CD4-positive, alpha-beta memory T cell (primary cell): ENCODE data around the gene HS1BP3. TPM values are rescaled to one million over a fixed set of nuclear protein-coding genes. Genes with fewer than 3 reads are reported as not detected.

Experiments
- CTCF ChIA-PET: fragments of 350-600 bp; sonication (Branson Sonifier 250); formaldehyde crosslinking; loops from one replicate; lab custom pipeline; 2021; ENCODE audit warnings: inconsistent platforms; ENCODE audit not compliant: partially characterized antibody; lab: Charles Lee
- POLR2A ChIA-PET: fragments of 350-600 bp; sonication (Branson Sonifier 250); formaldehyde crosslinking; loops from one replicate; lab custom pipeline; 2021; ENCODE audit not compliant: partially characterized antibody; lab: Charles Lee
- DNase-seq, 5 donors: peaks; one replicate each; pipeline versions ENCODE4 v3.0.0 to v3.0.0-alpha.2; 2020 to 2022; ENCODE audit warnings: mixed read lengths in 1 of 5
- H3K27ac ChIP-seq: one replicate; pipeline ENCODE4 v1.7.0; 2013; ENCODE audit warnings: low read depth, low read length
- H3K27me3 ChIP-seq: 2 replicates; pipeline ENCODE4 v1.7.0; 2013; ENCODE audit warnings: mild to moderate bottlenecking, low read length, moderate library complexity; ENCODE audit not compliant: insufficient read depth
- H3K36me3 ChIP-seq: 2 replicates; pipeline ENCODE4 v1.7.0; 2013; ENCODE audit warnings: mild to moderate bottlenecking, low read length, moderate library complexity; ENCODE audit not compliant: insufficient read depth
- H3K4me1 ChIP-seq: 2 replicates; pipeline ENCODE4 v1.7.0; 2013; ENCODE audit warnings: mild to moderate bottlenecking, low read length, moderate library complexity; ENCODE audit not compliant: insufficient read depth
- H3K4me3 ChIP-seq, 2 donors: one replicate each; pipeline ENCODE4 v1.7.0; 2013; ENCODE audit warnings: low read length in 2 of 2, mild to moderate bottlenecking in 1 of 2
- H3K9me3 ChIP-seq, 2 donors: one replicate each; pipeline ENCODE4 v1.7.0; 2013; ENCODE audit warnings: low read length in 2 of 2, control low read depth in 1 of 2; ENCODE audit not compliant: control insufficient read depth in 1 of 2
- H3K27ac Mint-ChIP-seq, 7 donors: one replicate each; pipeline ENCODE4 v1.8.0; 2020 to 2021; ENCODE audit warnings: mixed read lengths in 7 of 7, mild to moderate bottlenecking in 6 of 7, inconsistent platforms in 3 of 7, moderate library complexity in 3 of 7
- H3K27me3 Mint-ChIP-seq, 2 donors: one replicate each; pipeline ENCODE4 v1.8.0; 2020 to 2021; ENCODE audit warnings: mixed read lengths in 2 of 2
- H3K36me3 Mint-ChIP-seq, 2 donors: one replicate each; pipeline ENCODE4 v1.8.0; 2020 to 2021; ENCODE audit warnings: mixed read lengths in 2 of 2, inconsistent platforms in 1 of 2, mild to moderate bottlenecking in 1 of 2
- H3K4me1 Mint-ChIP-seq, 4 donors: one replicate each; pipeline ENCODE4 v1.8.0; 2020 to 2021; ENCODE audit warnings: mixed read lengths in 4 of 4, mild to moderate bottlenecking in 1 of 4
- H3K4me3 Mint-ChIP-seq, 8 donors: one replicate each; pipeline ENCODE4 v1.8.0; 2020 to 2021; ENCODE audit warnings: mixed read lengths in 8 of 8, mild to moderate bottlenecking in 7 of 8, moderate library complexity in 6 of 8, inconsistent platforms in 3 of 8
- H3K9me3 Mint-ChIP-seq, 8 donors: one replicate each; pipeline ENCODE4 v1.8.0; 2020 to 2021; ENCODE audit warnings: mixed read lengths in 8 of 8, mild to moderate bottlenecking in 5 of 8, inconsistent platforms in 3 of 8, moderate library complexity in 1 of 8
- intact Hi-C: fragments of 100-400 bp; cut with micrococcal nuclease; formaldehyde crosslinking; loops from one replicate; pipeline ENCODE4 v1.15.1; 2023
- polyA plus RNA-seq, 2 donors: library from polyadenylated mRNA; unstranded; fragments of 300-500 nt; fragmentation: Illumina TruSeq; gene quantifications; one replicate each; pipeline ENCODE4 v1.2.3, GENCODE V29; 2021
- total RNA-seq, 2 experiments: library from RNA; stranded (reverse); gene quantifications; one replicate each; pipeline ENCODE4 v1.2.3, GENCODE V29; 2021

The HS1BP3 gene
- total and polyA plus RNA-seq, 4 experiments from 2014 or later: 16.7 to 20.1 (median 18.8) TPM

- H3K36me3 Mint-ChIP-seq: peaks cover 20 to 30% of the 10 kb centered on the region in 2 donors
- H3K36me3 ChIP-seq: no peaks in the 10 kb centered on the region
- no peak overlapping the region for H3K27ac ChIP-seq
- no peaks in the 10 kb centered on the region for H3K4me1 ChIP-seq
- peaks cover 0 to 5% of the 10 kb centered on the region in 2 donors for H3K27me3 Mint-ChIP-seq
- no peak overlapping the region for H3K4me3 Mint-ChIP-seq
- no peaks in the 10 kb centered on the region for H3K27me3 ChIP-seq
- intact Hi-C loops: no loop called here
- H3K9me3 ChIP-seq: no peaks in the 10 kb centered on the region
- no peak overlapping the region for H3K4me3 ChIP-seq
- ChIA-PET POLR2A (interaction anchor here (1.6 kb wide), 1 partner anchor 28 kb away, joined by 5 read pairs; the partner anchor contains the start of gene HS1BP3), CTCF (interaction anchor here (11.2 kb wide), 1 partner anchor 17 kb away, joined by 73 read pairs; no protein-coding TSS in a partner anchor)
- no peaks in the 10 kb centered on the region for H3K9me3 Mint-ChIP-seq
- no peak overlapping the region for H3K27ac Mint-ChIP-seq
- DNase-seq: no peak
- H3K4me1 Mint-ChIP-seq: peaks cover 3 to 16% (median 9%) of the 10 kb centered on the region in 4 donors
Measured at GRCh38 chr2:20678780-20679179, 27.9 kb upstream of the HS1BP3 start.

GRCh38 chr2:20678086-20678395 is 27.1 kb upstream of the HS1BP3 start:
- peak overlapping the region in 2 of 7 donors; percentile 10 to 85 for H3K27ac Mint-ChIP-seq
- no peak overlapping the region for H3K4me3 Mint-ChIP-seq
- no peak overlapping the region for H3K4me3 ChIP-seq
- H3K27me3 Mint-ChIP-seq: peaks cover 2 to 8% of the 10 kb centered on the region in 2 donors
- intact Hi-C loops: no loop called here
- H3K27ac ChIP-seq: no peak overlapping the region
- CTCF ChIA-PET: interaction anchor here (11.2 kb wide), 1 partner anchor 17 kb away, joined by 73 read pairs; no protein-coding TSS in a partner anchor
- H3K9me3 ChIP-seq: no peaks in the 10 kb centered on the region
- H3K36me3 Mint-ChIP-seq: peaks cover 14 to 23% of the 10 kb centered on the region in 2 donors
- peaks cover 3 to 9% (median 6%) of the 10 kb centered on the region in 4 donors for H3K4me1 Mint-ChIP-seq
- H3K4me1 ChIP-seq: no peaks in the 10 kb centered on the region
- peaks cover under 1% of the 10 kb centered on the region for H3K27me3 ChIP-seq
- no peaks in the 10 kb centered on the region for H3K36me3 ChIP-seq
- POLR2A ChIA-PET: interaction anchor here (1.6 kb wide), 1 partner anchor 27 kb away, joined by 5 read pairs; the partner anchor contains the start of gene HS1BP3
- no peaks in the 10 kb centered on the region for H3K9me3 Mint-ChIP-seq
- DNase-seq: no peak

DNA sequence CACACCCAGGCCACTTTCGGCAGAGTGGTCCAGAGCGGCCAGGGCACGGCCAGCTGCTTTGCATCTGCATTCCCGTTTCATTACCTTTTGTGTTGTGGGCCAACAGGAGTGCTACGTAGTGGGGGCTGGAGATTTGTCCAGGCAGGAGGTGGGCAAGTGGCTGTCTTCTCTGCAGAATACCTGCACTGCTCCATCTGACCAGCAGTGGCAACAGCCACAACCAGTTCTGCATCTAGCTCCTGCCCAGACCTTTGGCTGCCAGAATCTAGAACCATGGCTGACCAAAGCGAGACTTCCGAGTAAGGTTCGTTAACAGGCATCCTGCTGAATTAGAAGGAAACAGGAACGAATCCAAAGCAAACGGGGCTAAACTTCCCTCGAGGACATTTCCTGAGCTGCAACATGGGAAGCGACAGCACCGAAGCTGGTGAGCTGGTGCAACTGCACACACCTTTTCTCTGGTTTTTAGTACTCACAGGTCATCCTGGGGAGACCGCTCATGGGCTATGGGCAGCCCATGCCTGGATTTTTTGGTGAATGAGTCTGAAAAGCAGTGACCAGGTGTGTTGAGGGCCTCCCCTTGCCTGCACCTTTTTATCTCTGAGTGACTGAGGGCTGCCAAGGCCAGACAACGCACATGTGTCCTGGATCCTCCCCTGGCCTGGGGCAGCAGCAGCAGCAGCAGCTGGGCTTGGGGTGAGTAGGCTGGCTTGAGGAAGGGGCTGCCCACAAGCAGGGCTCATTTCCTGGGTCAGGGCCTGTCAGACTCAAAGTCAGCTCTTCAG is 26.6 kb upstream of the HS1BP3 start:
- peaks cover 10 to 20% of the 10 kb centered on the region in 2 donors for H3K36me3 Mint-ChIP-seq
- no peak overlapping the region for H3K27ac ChIP-seq
- H3K4me1 ChIP-seq: no peaks in the 10 kb centered on the region

DNA sequence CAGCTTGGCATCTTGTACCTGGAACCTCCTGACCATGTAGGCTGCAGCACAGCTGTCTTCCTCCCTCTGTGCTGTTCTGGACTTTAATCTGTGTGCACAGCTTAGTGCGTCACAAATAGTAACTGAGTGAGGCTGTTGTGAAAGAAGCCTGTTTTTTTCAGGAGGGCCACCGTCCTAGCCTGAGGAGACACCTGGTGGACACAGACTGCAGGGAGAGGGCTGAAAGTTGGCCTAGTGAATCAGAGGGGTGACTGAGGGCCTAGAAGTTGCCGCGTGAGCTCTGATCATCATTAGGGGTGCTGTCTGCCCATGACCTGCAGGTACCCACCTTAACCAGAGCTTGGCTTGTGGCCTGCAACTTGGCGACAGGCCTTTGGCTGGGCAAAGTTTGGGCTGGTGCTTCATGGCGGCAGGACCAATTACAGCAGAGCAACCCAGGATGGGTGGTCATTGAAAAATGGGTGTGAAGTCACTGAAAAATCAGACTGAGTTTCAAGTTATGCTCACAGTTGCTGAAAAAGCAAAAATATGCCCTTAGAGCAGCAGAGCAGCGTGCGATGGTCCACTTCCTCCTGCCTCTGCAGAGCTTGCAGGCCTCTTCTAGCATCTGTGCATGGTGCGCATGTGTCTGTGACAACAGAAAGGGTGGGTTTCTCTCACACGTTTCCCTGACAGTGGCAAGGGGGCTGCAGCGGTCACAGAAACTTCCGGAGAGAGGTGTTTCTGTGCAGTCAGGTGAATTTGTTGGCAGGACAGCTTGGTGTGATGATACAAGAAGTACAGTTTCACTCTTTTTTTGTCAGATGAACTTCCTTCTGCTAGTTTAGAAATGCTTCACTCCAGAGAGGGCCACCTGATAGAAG is 25.7 kb upstream of the HS1BP3 start:
- Mint-ChIP-seq H3K4me1 (peaks cover 0 to 4% (median 0%) of the 10 kb centered on the region in 4 donors), H3K36me3 (peaks cover 2 to 13% of the 10 kb centered on the region in 2 donors), H3K27me3 (peaks cover 3 to 16% of the 10 kb centered on the region in 2 donors), H3K27ac (peak overlapping the region in 2 of 7 donors; percentile 24 to 80), H3K4me3 (no peak overlapping the region), H3K9me3 (peaks cover 0 to 2% (median 0%) of the 10 kb centered on the region in 8 donors)
- H3K36me3 ChIP-seq: no peaks in the 10 kb centered on the region
- H3K9me3 ChIP-seq: no peaks in the 10 kb centered on the region
- H3K4me3 ChIP-seq: no peak overlapping the region
- no peak overlapping the region for H3K27ac ChIP-seq
- H3K4me1 ChIP-seq: no peaks in the 10 kb centered on the region
- ChIA-PET POLR2A (interaction anchor here (1.1 to 1.6 kb wide), 3 partner anchors 10 to 26 kb away, joined by 3 to 5 read pairs (median 4); partner anchors contain the start of gene HS1BP3), CTCF (interaction anchor here (1.0 to 11.2 kb wide), 3 partner anchors 9 to 15 kb away, joined by 3 to 73 read pairs (median 3); partner anchors contain the start of gene GDF7)
- no peak for DNase-seq
- peaks cover 9% of the 10 kb centered on the region for H3K27me3 ChIP-seq
- intact Hi-C loops: no loop called here

More for the DNA sequence above, 26.6 kb upstream of the HS1BP3 start:
- intact Hi-C loops: no loop called here
- Mint-ChIP-seq H3K4me3 (no peak overlapping the region), H3K9me3 (no peaks in the 10 kb centered on the region), H3K27ac (peak overlapping the region in 4 of 7 donors; percentile 10 to 85 (median 42)), H3K4me1 (peaks cover 2 to 4% (median 4%) of the 10 kb centered on the region in 4 donors), H3K27me3 (peaks cover 2 to 12% of the 10 kb centered on the region in 2 donors)
- no peaks in the 10 kb centered on the region for H3K9me3 ChIP-seq
- CTCF ChIA-PET: interaction anchor here (1.3 to 11.2 kb wide), 2 partner anchors 8 to 16 kb away, joined by 3 to 73 read pairs; no protein-coding TSS in a partner anchor
- no peak for DNase-seq
- no peaks in the 10 kb centered on the region for H3K36me3 ChIP-seq
- H3K4me3 ChIP-seq: no peak overlapping the region
- POLR2A ChIA-PET: interaction anchor here (1.6 kb wide), 1 partner anchor 27 kb away, joined by 5 read pairs; the partner anchor contains the start of gene HS1BP3
- H3K27me3 ChIP-seq: peaks cover 6% of the 10 kb centered on the region

GRCh38 chr2:20675701-20676352 is 24.9 kb upstream of the HS1BP3 start:
- H3K4me1 ChIP-seq: no peaks in the 10 kb centered on the region
- peaks cover 0 to 2% (median 0%) of the 10 kb centered on the region in 8 donors for H3K9me3 Mint-ChIP-seq
- H3K4me1 Mint-ChIP-seq: peaks cover 0 to 7% (median 2%) of the 10 kb centered on the region in 4 donors
- DNase-seq: no peak
- H3K9me3 ChIP-seq: no peaks in the 10 kb centered on the region
- no peak overlapping the region for H3K4me3 Mint-ChIP-seq
- H3K27ac Mint-ChIP-seq: no peak overlapping the region
- H3K4me3 ChIP-seq: no peak overlapping the region
- no peak overlapping the region for H3K27ac ChIP-seq
- POLR2A ChIA-PET: interaction anchor here (1.1 to 1.2 kb wide), 2 partner anchors 10 to 24 kb away, joined by 3 to 4 read pairs; partner anchors contain the start of gene HS1BP3
- H3K36me3 Mint-ChIP-seq: peaks cover 1 to 6% of the 10 kb centered on the region in 2 donors
- intact Hi-C loops: no loop called here
- H3K27me3 ChIP-seq: peaks cover 12% of the 10 kb centered on the region
- CTCF ChIA-PET: interaction anchor here (1.0 to 11.2 kb wide), 3 partner anchors 9 to 285 kb away, joined by 3 to 73 read pairs (median 3); partner anchors contain the start of gene GDF7
- peaks cover 5 to 17% of the 10 kb centered on the region in 2 donors for H3K27me3 Mint-ChIP-seq
- H3K36me3 ChIP-seq: no peaks in the 10 kb centered on the region

GRCh38 chr2:20674974-20675679 is 24.2 kb upstream of the HS1BP3 start:
- H3K27me3 Mint-ChIP-seq: peaks cover 5 to 19% of the 10 kb centered on the region in 2 donors
- H3K4me1 Mint-ChIP-seq: peaks cover 0 to 7% (median 2%) of the 10 kb centered on the region in 4 donors
- intact Hi-C loops: no loop called here
- Histone ChIP-seq H3K9me3 (no peaks in the 10 kb centered on the region), H3K27me3 (peaks cover 12% of the 10 kb centered on the region), H3K4me3 (no peak overlapping the region), H3K27ac (no peak overlapping the region), H3K4me1 (no peaks in the 10 kb centered on the region), H3K36me3 (no peaks in the 10 kb centered on the region)
- DNase-seq: no peak
- peak overlapping the region in 3 of 7 donors; percentile 24 to 81 (median 56) for H3K27ac Mint-ChIP-seq
- H3K9me3 Mint-ChIP-seq: peaks cover 0 to 2% (median 0%) of the 10 kb centered on the region in 8 donors
- CTCF ChIA-PET: interaction anchor here (1.4 to 11.2 kb wide), 2 partner anchors 14 to 286 kb away, joined by 3 to 73 read pairs; no protein-coding TSS in a partner anchor
- H3K4me3 Mint-ChIP-seq: no peak overlapping the region
- peaks cover 0 to 1% of the 10 kb centered on the region in 2 donors for H3K36me3 Mint-ChIP-seq
- POLR2A ChIA-PET: interaction anchor here (1.1 to 1.2 kb wide), 2 partner anchors 9 to 23 kb away, joined by 3 to 4 read pairs; partner anchors contain the start of gene HS1BP3
